Measurements from ENCODE around the gene WDFY4.

Gene WDFY4

GRCh38 chr10:48821692-48822091, 137.0 kb downstream of the WDFY4 start:
- DNase-seq = no peak

GRCh38 chr10:48833674-48834073, 149.0 kb downstream of the WDFY4 start:
- no peak for DNase-seq

GRCh38 chr10:48834189-48834965, 149.7 kb downstream of the WDFY4 start:
- DNase-seq = no peak

GRCh38 chr10:48835781-48836180, 151.1 kb downstream of the WDFY4 start:
- no peak for DNase-seq

GRCh38 chr10:48836605-48837004, 151.9 kb downstream of the WDFY4 start:
- no peak for DNase-seq

GRCh38 chr10:48838834-48839233, 154.2 kb downstream of the WDFY4 start:
- no peak for DNase-seq

GRCh38 chr10:48839809-48840679, 155.4 kb downstream of the WDFY4 start:
- DNase-seq = no peak

GRCh38 chr10:48842231-48842630, 157.6 kb downstream of the WDFY4 start:
- DNase-seq = no peak

GRCh38 chr10:48843198-48843597, 158.5 kb downstream of the WDFY4 start:
- DNase-seq = no peak

- DNase-seq = no peak
Measured at GRCh38 chr10:48844616-48845015, 159.9 kb downstream of the WDFY4 start.

GRCh38 chr10:48845512-48845911, 160.8 kb downstream of the WDFY4 start:
- DNase-seq = no peak

- DNase-seq = no peak
Measured at GRCh38 chr10:48847691-48848090, 163.0 kb downstream of the WDFY4 start.

- DNase-seq = no peak
Measured at GRCh38 chr10:48856855-48857254, 172.2 kb downstream of the WDFY4 start.

- no peak for DNase-seq
Measured at GRCh38 chr10:48872234-48872633, 187.6 kb downstream of the WDFY4 start.

GRCh38 chr10:48878091-48878490, 193.4 kb downstream of the WDFY4 start:
- no peak for DNase-seq

GRCh38 chr10:48879451-48879850, 194.8 kb downstream of the WDFY4 start:
- DNase-seq = no peak

GRCh38 chr10:48880016-48880705, 195.5 kb downstream of the WDFY4 start:
- DNase-seq = no peak

GRCh38 chr10:48881937-48882336, 197.3 kb downstream of the WDFY4 start:
- DNase-seq = no peak

GRCh38 chr10:48882881-48883280, 198.2 kb downstream of the WDFY4 start:
- DNase-seq = no peak

- no peak for DNase-seq
Measured at GRCh38 chr10:48883701-48884100, 199.0 kb downstream of the WDFY4 start.

GRCh38 chr10:48884179-48885045, 199.7 kb downstream of the WDFY4 start:
- DNase-seq = no peak

GRCh38 chr10:48885376-48885775, 200.7 kb downstream of the WDFY4 start:
- no peak for DNase-seq

GRCh38 chr10:48887982-48888381, 203.3 kb downstream of the WDFY4 start:
- DNase-seq = no peak

Data from activated CD8-positive, alpha-beta memory T cell treated with anti-CD3 and anti-CD28 coated beads for 24 hours (primary cell).